Panc1 (cell line): ENCODE results near the gene NDE1. TPM values are rescaled to one million over a fixed set of nuclear protein-coding genes. Genes with fewer than 3 reads are reported as not detected.

ENCODE experiments used
- ATAC-seq: fragments of 200-7000 bp; cut with Tn5 transposase; 2 replicates; pipeline ENCODE4 v1.9.1; 2020; ENCODE audit warnings: mild to moderate bottlenecking, moderate library complexity
- BruUV-seq: library from RNA; stranded (reverse); fragments of 400-500 nt; replicated peaks from 2 replicates; lab custom pipeline; 2021; lab: Mats Ljungman, UMichigan
- CTCF ChIA-PET: fragments of 300-600 bp; sonication (Branson Sonifier 250); formaldehyde crosslinking; loops from one replicate; lab custom pipeline; 2022; ENCODE audit warnings: antibody characterized with exemption; lab: Charles Lee
- POLR2A ChIA-PET: fragments of 300-600 bp; sonication (Branson Sonifier 250); formaldehyde crosslinking; loops from one replicate; lab custom pipeline; 2022; ENCODE audit warnings: antibody characterized with exemption; lab: Charles Lee
- DNase-seq: peaks from one replicate; pipeline ENCODE4 v3.0.0-alpha.2; 2010; ENCODE audit warnings: low read depth, low spot score
- H3K27ac ChIP-seq: 2 replicates; pipeline ENCODE4 v1.5.1; 2011; ENCODE audit warnings: mild to moderate bottlenecking, low read length, inconsistent platforms
- H3K27me3 ChIP-seq: fragments of 200-500 bp; sonication (Bioruptor generic); 2 replicates; pipeline ENCODE4 v1.6.0; 2014; ENCODE audit warnings: low read length, inconsistent platforms; ENCODE audit not compliant: control insufficient read depth, insufficient read depth
- H3K36me3 ChIP-seq: fragments of 200-500 bp; sonication (Bioruptor generic); 2 replicates; pipeline ENCODE4 v1.5.1; 2014; ENCODE audit warnings: inconsistent platforms, mild to moderate bottlenecking, low read length, moderate library complexity; ENCODE audit not compliant: control insufficient read depth, insufficient read depth
- H3K4me1 ChIP-seq: 2 replicates; pipeline ENCODE4 v1.5.1; 2011; ENCODE audit warnings: inconsistent platforms, mild to moderate bottlenecking, low read length, moderate library complexity; ENCODE audit not compliant: control insufficient read depth, insufficient read depth
- H3K4me3 ChIP-seq, 2 experiments: 2 replicates each; pipeline ENCODE4 v1.5.1; 2011 to 2012; ENCODE audit warnings: low read depth in 2 of 2, low read length in 2 of 2, mild to moderate bottlenecking in 2 of 2, inconsistent platforms in 1 of 2, moderate library complexity in 1 of 2
- H3K9me3 ChIP-seq: fragments of 200-500 bp; sonication (Bioruptor generic); 2 replicates; pipeline ENCODE4 v1.5.1; 2014; ENCODE audit warnings: low read depth, mild to moderate bottlenecking, inconsistent platforms, low read length, moderate library complexity; ENCODE audit not compliant: control insufficient read depth, insufficient read depth
- POLR2AphosphoS5 ChIP-seq: IDR thresholded peaks from 2 replicates; pipeline ENCODE4 v1.6.1; 2012; ENCODE audit warnings: mild to moderate bottlenecking, low read depth, low read length, moderate library complexity
- REST ChIP-seq, 2 experiments: IDR thresholded peaks; 2 replicates each; pipeline ENCODE4 v1.6.1; 2011 to 2012; ENCODE audit warnings: low read depth in 2 of 2, control low read depth in 1 of 2, low read length in 1 of 2, mild to moderate bottlenecking in 1 of 2, moderate library complexity in 1 of 2; ENCODE audit not compliant: insufficient read depth in 1 of 2
- SIN3A ChIP-seq: IDR thresholded peaks from 2 replicates; pipeline ENCODE4 v1.6.1; 2012; ENCODE audit warnings: low read depth, mild to moderate bottlenecking, low read length, moderate library complexity, borderline replicate concordance; ENCODE audit not compliant: insufficient read depth
- TCF7L2 ChIP-seq: IDR thresholded peaks from 2 replicates; pipeline ENCODE4 v1.6.1; 2011; ENCODE audit warnings: mild to moderate bottlenecking, low read depth, low read length, inconsistent platforms
- in situ Hi-C: cut with HindIII; loops from 2 replicates; pipeline ENCODE4 v1.10.0; 2016; ENCODE audit warnings: low sequenced_read_pairs, low pct_unique_long_range_greater_than_20kb
- intact Hi-C: fragments of 100-400 bp; cut with micrococcal nuclease; formaldehyde crosslinking; loops from one replicate; pipeline ENCODE4 v1.10.0; 2022; ENCODE audit not compliant: unreplicated experiment
- total RNA-seq: library from RNA; stranded (reverse); gene quantifications from one replicate; pipeline ENCODE4 v1.2.1, GENCODE V29; 2021; ENCODE audit not compliant: unreplicated experiment
- TF ChIP-seq, protein P1 (sequence below): fragments of 450-650 bp; IDR thresholded peaks from 2 replicates; pipeline ENCODE4 v1.5.1; 2017; ENCODE audit warnings: mild to moderate bottlenecking

Gene NDE1
- total RNA-seq, 1 experiment from 2014 or later: 99.1 TPM

DNA sequence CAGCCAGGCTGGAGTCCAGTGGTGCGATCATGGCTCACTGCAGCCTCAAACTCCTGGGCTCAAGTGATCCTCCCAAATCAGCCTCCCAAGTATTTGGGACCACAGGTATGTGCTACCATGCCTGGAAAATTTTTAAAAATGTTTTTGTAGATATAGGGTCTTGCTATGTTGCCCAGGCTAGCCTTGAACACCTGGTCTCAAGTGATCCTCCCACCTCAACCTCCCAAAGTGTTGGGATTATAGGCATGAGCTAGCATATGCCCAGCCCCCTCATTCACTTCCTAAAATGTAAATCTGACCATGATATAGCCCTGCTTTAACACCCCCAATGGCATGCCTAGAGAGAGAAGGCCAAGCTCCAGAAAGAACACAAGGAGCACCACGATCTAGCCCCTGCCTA, 98.6 kb downstream of the NDE1 start:
- no peak overlapping the region for H3K4me3 ChIP-seq
- H3K36me3 ChIP-seq: no peaks in the 10 kb centered on the region
- ATAC-seq: no peak
- H3K27me3 ChIP-seq: no peaks in the 10 kb centered on the region
- H3K27ac ChIP-seq: no peak overlapping the region
- H3K9me3 ChIP-seq: no peaks in the 10 kb centered on the region
- TF ChIP-seq SIN3A (no peak), TCF7L2 (no peak), REST (IDR thresholded peaks at IDR 0.05; ENCODE audit: insufficient read depth in 1 of 2, low read depth in 2 of 2, low read length in 1 of 2) (no peak), POLR2AphosphoS5 (no peak)
- TF ChIP-seq, protein P1, sequence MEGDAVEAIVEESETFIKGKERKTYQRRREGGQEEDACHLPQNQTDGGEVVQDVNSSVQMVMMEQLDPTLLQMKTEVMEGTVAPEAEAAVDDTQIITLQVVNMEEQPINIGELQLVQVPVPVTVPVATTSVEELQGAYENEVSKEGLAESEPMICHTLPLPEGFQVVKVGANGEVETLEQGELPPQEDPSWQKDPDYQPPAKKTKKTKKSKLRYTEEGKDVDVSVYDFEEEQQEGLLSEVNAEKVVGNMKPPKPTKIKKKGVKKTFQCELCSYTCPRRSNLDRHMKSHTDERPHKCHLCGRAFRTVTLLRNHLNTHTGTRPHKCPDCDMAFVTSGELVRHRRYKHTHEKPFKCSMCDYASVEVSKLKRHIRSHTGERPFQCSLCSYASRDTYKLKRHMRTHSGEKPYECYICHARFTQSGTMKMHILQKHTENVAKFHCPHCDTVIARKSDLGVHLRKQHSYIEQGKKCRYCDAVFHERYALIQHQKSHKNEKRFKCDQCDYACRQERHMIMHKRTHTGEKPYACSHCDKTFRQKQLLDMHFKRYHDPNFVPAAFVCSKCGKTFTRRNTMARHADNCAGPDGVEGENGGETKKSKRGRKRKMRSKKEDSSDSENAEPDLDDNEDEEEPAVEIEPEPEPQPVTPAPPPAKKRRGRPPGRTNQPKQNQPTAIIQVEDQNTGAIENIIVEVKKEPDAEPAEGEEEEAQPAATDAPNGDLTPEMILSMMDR: no peak
- H3K4me1 ChIP-seq: no peaks in the 10 kb centered on the region
- BruUV-seq: no TSS peak
- in situ Hi-C loops (no loop called here), intact Hi-C loops (no loop called here)
- POLR2A ChIA-PET: no interaction called here
- DNase-seq: no peak
- CTCF ChIA-PET: no interaction called here

DNA sequence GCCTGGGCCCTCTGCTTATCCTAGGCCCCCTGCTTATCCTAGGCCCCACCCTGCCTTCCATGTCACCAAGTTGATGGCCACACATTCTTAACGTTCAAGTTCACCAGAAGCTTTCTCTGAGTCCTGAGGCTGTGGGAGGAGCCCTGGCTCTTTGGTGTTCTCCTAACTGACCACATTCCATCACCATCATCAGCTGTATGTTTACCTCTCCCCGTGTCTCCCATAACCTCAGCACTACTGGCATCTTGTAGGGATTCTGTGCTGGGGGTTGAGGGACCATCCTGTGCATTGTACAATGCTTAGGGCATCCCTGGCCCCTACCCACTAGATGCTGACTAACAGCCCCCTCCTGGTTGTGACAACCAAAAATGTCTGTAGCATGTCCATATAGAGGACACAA, 99.3 kb downstream of the NDE1 start:
- DNase-seq: no peak
- TF ChIP-seq, protein P1: no peak
- TF ChIP-seq SIN3A: no peak
- no peak for TF ChIP-seq TCF7L2
- no peak for TF ChIP-seq POLR2AphosphoS5
- no peak for TF ChIP-seq REST (IDR thresholded peaks at IDR 0.05; ENCODE audit: insufficient read depth in 1 of 2, low read depth in 2 of 2, low read length in 1 of 2)
- ChIA-PET POLR2A (no interaction called here), CTCF (no interaction called here)
- BruUV-seq: no TSS peak
- intact Hi-C loops: no loop called here
- Histone ChIP-seq H3K27me3 (no peaks in the 10 kb centered on the region), H3K9me3 (no peaks in the 10 kb centered on the region), H3K36me3 (no peaks in the 10 kb centered on the region), H3K4me3 (no peak overlapping the region), H3K27ac (no peak overlapping the region), H3K4me1 (no peaks in the 10 kb centered on the region)
- in situ Hi-C loops: no loop called here
- no peak; the same call in 1 of the 2 replicates for ATAC-seq
